ENCODE measurements around the gene POU2AF2. TPM values are rescaled to one million over a fixed set of nuclear protein-coding genes. Genes with fewer than 3 reads are reported as not detected.
"Not testable (repeated sequence)": the region's sequence is repeated elsewhere in the genome, so short reads cannot be mapped to it uniquely, and the experiment has no call there.

Gene POU2AF2
- total RNA-seq, 1 donor from 2014 or later = not detected

DNA sequence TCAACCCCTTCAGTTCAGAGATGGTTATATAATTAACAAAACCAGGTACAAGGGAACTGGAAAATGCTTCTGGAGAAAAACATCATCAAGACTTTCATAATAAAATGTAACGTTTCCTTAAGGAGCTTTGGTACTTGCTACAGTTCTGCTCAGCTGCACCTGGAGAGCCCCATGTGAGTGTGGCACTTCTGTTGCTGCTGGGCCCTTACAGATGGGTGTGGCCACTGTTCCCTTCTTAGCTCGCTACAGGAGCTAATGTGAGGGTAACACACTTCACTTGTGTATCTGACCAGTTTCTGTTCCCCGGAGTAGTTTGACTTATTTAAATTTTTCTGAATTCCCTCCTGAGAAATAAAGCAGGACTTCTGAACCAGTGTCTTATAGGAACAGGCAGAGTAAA is 56.8 kb downstream of the POU2AF2 start:
- no peak for DNase-seq (ENCODE audit: low read depth)

- DNase-seq (ENCODE audit: low read depth) = peak; percentile 46
These were observed 57.9 kb downstream of the POU2AF2 start for GRCh38 chr11:111303461-111303860.

DNA sequence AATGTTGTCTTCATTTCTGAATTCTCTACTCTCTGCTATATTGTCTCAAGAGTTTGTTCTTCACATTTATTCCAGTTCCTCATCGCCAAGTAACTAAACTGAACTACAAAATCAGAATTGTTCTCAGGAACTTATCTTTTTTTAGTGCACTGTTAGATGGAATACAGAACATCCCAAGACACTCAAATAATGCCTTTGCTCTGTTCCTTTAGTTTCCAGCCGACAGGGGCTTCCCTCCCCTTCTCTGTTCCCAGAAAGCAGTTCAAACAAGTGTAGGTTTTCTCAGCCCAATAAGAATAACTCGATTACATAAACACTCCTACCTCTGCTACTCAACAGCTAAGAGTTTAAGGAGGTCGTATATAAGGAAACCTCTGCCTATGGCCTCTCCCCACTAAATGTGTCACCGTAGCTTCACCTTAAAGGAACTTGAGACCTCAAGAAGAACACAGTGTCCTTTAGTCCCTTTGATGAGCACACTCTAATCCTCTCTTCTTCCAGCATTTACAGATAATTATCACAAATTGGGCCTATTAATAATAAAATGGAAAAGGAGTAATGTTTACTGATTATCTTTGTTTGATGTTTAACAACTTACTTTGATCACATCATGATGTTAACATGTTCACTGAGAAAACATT is 59.8 kb downstream of the POU2AF2 start:
- no peak for DNase-seq (ENCODE audit: low read depth)

DNA sequence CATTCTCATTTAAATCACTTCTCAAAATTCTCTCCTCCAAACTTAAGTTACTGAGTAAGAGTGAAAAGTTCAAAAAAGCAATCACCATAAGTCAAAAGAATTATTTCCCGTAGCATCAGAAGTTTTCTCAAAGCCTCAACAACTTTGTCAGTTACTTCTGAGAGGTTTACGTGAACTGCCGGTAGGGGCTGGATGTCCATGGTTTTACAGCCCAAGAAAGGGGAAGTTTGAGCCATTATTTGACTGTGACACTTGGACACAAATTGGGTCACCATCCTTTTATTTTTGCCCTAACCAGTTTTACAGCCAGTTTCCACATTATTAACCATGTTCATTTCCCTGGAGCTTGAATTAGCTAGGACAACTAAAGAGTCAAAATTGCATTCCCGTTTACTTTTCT is 60.4 kb downstream of the POU2AF2 start:
- DNase-seq (ENCODE audit: low read depth) = no peak

- DNase-seq (ENCODE audit: low read depth) = no peak
These were observed 60.8 kb downstream of the POU2AF2 start for GRCh38 chr11:111306321-111306720.

- DNase-seq (ENCODE audit: low read depth) = no peak
These were observed 62.1 kb downstream of the POU2AF2 start for GRCh38 chr11:111307472-111308108.

DNA sequence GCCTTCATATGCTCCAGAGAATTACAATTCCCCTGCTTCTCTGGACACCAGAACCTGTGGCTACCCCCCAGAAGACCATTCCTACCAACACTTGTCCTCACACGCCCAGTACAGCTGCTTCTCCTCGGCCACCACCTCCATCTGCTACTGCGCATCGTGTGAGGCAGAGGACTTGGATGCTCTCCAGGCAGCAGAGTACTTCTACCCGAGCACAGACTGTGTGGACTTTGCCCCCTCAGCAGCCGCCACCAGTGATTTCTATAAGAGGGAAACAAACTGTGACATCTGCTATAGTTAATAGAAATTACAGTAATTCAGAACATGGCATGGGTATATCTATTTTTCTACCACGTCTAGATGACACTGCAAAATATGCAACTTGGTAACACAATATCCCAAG is 62.6 kb downstream of the POU2AF2 start:
- no peak for DNase-seq (ENCODE audit: low read depth)

DNA sequence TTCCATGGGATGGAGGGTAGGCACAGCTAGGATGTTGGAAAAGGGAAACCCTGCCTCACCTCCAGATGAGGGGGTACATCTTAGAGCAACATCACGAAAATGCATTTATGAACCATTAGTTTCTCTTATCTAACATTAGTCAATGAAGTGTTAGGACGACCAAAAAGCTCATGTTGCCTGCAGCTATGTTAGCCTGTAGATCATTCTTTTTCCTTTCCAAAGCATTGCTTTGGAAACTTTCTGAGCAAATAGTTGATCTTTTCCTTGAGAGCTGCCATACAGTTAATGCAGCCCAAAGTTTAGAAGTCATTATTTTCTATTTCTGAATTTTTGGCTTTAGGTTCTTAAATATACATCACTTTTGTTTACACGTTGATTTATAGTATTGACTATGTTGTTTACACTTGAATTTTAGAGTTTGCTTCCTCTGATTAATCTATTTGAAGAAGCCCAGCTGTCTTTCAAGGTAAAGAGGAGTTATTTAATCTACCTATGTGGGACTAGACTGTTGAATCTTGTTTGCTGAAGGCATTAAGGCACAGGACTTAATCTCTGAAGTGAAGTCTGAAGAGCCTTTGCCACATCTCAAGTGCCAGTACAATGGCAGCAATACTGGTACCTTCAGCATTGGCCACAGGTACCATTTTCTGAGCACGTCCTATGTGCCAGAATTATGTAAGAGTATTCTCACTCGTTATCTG is 63.8 kb downstream of the POU2AF2 start:
- no peak for DNase-seq (ENCODE audit: low read depth)

DNA sequence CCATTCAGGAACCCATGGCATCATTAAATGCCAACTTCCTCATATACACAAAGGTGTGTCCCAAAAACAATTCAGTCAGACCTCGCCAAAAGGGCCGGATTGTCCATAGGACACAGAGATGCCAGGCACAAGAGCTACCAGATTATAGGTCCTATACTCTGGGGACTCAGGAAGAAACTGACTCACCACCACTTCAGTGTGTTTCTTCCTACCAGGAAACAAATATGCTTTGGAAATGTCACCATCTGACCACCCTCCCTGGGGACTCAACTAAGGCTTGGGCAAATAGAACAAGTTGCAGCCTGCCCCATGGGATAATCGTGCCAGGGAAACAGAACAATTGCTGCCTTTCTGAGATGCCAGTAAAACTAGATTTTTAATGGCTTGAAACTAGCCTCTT is 64.6 kb downstream of the POU2AF2 start:
- no peak for DNase-seq (ENCODE audit: low read depth)

- no peak for DNase-seq (ENCODE audit: low read depth)
These were observed 65.2 kb downstream of the POU2AF2 start for GRCh38 chr11:111310723-111311122.

DNA sequence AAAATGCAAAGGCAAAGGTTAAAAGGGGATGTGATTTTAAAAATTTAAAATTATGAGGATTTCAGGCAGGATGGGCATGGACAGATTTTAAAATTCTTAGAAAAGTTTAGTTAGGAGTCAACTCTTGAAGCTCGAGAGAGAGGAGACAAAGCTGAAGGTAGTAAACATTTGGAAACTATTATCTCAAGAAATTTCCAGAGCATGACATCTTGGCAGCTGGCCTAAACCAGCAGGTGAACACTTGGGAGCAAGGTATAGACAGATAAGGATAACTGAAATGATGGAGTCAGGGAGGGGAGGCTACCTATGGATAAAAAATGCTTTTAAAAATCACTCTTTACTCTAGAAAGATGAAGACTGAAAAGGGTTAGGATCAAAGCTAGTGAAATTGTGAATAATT is 66.6 kb downstream of the POU2AF2 start:
- DNase-seq (ENCODE audit: low read depth) = no peak

DNA sequence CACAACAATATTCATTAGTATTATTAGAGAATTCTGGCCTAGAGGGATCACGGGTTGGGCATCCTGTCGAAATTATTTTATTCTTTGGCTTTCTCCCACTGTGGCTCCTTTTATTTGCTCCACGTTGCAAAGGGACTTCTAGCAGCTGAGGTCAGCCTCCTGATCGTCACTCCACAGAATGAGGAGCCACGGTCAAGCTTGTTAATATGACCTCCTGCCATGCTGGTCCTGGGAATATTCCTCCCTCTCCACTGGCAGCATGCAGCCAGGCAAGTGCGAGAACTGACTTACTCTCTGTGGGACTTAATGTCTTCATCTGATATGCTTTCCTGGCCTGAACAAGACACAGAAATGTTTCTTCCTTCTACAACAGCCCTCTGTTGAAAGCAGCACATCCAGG is 73.8 kb downstream of the POU2AF2 start:
- DNase-seq (ENCODE audit: low read depth) = no peak

DNA sequence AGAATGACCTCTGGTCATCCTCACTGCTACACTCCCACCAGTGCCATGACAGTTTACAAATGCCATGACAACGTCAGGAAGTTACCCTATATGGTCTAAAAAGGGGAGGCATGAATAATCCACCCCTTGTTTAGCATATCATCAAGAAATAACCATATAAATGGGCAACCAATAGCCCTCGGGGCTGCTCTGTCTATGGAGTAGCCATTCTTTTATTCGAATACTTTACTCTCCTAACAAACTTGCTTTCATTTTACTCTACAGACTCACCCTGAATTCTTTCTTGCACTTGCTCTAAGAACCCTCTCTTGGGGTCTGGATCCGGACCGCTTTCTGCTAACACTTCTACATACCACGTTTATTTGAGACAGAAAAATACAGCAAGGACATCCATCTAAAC is 74.7 kb downstream of the POU2AF2 start:
- not testable (repeated sequence) for DNase-seq (ENCODE audit: low read depth)

DNA sequence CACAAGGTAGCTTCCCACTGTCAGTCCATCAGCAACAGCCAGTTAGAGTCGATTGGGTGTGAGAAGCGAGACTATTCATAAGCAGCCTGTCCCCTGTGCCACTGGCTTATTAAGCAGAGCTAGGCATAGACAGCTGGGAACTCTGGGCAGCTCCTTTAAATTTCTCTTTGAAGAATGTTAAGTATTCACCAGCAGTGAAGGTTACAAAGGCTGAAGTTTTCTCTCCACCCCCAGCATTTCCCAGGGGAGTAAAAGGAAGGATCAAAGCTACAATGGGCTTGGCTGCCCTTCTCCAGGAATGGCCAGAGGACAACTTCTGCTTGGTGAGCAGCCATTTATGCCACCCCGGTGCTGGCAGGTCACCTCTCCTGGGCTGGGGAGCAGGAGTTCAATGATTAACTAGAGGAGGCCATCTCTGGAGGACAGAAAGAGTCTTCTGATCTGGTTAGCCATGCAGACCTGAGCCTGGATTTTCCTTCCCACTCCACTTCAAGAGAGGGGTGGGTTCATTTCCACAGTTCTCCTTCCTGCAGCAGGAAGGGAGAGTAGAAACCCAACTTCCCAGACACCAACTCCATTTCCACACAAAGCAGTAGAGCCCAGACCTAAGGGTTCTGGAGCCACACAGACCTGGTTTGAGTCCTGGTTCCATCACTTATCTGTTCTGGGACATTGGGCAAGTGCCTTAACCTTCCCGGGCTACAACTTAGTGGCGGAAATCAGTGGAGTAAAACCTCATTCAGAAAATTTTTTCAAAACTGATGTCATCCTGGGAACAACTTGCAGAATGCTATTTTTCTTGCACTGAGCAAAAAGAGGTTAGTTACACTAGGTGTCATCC is 75.4 kb downstream of the POU2AF2 start:
- peak; percentile 41 for DNase-seq (ENCODE audit: low read depth)

GRCh38 chr11:111322534-111322933 is 77.0 kb downstream of the POU2AF2 start:
- peak; percentile 37 for DNase-seq (ENCODE audit: low read depth)

GRCh38 chr11:111324277-111324720 is 78.8 kb downstream of the POU2AF2 start:
- peak; percentile 34 for DNase-seq (ENCODE audit: low read depth)

DNA sequence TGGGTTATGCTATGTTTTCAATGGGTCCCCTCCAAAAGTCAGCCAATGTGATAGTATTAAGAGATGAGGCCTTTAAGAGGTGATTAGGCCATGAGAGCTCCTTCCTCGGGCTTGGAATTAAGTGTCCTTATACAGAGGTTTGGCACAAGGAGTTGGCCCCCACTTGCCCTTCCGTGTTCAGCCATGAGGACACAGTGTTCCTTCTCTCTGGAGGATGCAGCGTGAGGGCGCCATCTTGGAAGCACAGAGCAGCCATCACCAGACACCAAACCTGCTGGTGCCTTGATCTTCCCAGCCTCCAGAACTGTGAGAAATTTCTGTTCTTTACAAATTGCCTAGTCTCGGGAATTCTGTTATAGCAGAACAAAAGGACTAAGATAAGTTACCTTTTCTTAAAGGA is 79.7 kb downstream of the POU2AF2 start:
- DNase-seq (ENCODE audit: low read depth) = no peak

DNA sequence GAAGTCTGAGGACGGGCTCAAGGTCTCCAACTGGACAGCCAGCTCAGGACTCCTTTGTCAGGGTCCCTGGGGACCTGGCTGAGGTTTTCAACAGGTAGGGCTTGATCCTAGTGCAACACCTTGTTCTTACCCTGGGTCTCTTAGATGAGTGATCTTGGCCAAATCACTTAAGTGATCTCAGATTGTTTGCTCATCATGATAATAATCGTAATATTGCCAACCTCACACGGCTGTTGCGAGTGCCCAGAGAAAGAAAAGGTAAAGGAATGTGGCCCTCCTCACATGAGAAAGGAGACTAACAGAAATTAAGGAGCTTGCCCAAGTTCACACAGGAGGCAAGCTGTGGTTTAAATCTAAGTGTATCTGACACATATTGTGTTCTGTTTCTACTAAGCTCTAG is 81.3 kb downstream of the POU2AF2 start:
- DNase-seq (ENCODE audit: low read depth) = no peak

DNA sequence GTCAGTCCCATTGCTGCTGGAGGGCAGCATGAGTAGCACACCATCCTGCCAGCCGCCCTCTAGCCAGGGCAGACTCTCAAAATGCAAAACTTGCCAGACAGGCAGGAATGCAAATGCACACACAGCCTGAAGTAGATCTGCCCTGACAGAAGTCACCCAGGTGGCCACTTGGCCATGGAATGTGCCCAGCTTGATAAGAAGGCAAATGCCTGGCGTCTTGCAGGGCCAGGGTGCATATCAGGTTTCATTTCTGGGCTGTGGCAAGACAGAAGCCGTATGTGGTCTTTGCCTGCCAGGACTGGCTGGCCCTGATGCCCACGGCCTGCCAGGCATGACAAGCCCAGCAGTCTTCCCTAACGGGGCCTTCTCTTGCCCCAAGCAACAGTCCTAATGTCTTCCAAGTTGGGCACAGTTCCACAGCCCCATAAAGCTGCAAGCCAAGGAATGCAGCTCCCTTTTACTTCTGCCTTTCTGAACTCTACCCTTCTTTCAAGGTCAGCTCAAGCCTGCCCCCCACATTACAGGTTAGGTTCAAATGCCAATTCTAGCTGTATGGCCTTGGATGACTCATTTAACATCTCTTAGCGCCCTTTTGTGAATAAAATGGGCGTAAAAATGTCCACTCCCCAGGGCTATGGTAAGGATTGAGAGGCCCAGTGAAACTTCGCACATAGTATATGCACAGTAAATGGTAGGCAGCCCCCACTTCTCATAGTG is 82.5 kb downstream of the POU2AF2 start:
- peak; percentile 17 for DNase-seq (ENCODE audit: low read depth)

DNA sequence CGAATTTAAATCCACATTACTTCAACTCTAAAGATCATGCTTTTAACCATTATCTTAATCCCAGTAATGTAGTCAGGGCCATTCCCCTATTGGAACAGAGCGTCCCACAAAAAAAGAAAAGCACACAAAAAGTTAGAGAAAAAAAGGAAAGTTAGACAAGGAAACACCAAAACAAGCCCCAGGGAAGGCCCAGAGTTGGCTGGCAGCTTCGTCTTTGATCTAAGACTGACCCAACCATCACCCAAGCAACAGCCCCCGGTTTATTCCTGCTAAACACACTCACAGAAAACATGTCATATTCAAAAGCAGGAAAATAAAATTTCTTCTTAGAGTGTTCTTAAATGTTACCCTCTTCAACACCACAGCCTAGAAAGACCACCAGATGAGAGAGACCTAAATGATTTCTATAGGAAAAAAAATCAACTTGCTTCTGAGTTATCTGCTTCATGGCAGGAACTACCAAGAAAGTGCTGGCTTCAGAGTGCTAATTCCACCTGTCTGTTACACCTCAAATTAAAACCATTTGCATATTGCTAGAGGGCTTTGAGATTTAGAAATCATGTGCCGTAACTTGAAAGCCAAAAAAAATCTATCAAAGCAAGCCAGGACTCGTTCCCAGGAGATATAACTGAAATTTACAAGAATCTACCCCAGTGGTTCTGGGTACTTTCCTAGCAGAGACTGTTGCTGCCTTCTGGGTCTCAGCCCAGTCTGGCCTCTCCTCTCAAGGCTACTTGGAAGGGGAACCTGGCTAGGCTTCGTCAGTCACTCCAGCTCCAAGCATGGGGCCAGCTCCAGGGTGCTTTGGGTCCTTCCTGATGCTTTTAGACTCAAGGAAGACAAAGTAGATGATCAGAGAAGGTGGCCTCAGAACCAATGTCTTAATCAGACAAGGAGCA is 84.0 kb downstream of the POU2AF2 start:
- DNase-seq (ENCODE audit: low read depth) = no peak

Data from renal cortical epithelial cell (primary cell).